ENCODE results near the gene ABHD12.

DNA sequence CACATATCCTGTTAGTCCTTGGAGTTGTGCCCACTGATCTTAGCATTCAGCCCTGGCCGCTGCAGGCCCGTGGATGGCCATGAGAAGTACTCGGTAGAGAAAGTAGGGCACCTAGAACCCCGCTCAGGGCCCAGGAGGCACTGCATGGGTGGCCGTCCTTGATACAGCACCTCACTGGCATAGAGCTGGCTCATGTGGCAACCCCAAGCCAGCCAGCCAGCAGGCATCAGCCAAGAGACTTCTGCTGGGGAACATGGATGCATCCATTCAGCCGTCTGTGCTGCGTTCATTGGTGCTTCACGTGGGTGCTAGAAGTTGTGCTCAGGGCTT is 132.2 kb downstream of the ABHD12 start:
- TF ChIP-seq EZH2 (IDR thresholded peaks at IDR 0.05; ENCODE audit: borderline replicate concordance): no peak
- TF ChIP-seq, protein P1, sequence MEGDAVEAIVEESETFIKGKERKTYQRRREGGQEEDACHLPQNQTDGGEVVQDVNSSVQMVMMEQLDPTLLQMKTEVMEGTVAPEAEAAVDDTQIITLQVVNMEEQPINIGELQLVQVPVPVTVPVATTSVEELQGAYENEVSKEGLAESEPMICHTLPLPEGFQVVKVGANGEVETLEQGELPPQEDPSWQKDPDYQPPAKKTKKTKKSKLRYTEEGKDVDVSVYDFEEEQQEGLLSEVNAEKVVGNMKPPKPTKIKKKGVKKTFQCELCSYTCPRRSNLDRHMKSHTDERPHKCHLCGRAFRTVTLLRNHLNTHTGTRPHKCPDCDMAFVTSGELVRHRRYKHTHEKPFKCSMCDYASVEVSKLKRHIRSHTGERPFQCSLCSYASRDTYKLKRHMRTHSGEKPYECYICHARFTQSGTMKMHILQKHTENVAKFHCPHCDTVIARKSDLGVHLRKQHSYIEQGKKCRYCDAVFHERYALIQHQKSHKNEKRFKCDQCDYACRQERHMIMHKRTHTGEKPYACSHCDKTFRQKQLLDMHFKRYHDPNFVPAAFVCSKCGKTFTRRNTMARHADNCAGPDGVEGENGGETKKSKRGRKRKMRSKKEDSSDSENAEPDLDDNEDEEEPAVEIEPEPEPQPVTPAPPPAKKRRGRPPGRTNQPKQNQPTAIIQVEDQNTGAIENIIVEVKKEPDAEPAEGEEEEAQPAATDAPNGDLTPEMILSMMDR (IDR thresholded peaks at IDR 0.05; ENCODE audit: poor library complexity): no peak
